Renal cortex interstitium (tissue), 15 donors: ENCODE measurements around the gene MTMR1. TPM values are rescaled to one million over a fixed set of nuclear protein-coding genes. Genes with fewer than 3 reads are reported as not detected.

ENCODE experiments used
- DNase-seq, 11 donors: peaks; one replicate each; pipeline ENCODE4 v3.0.0-alpha.2; 2013; ENCODE audit warnings: low read depth in 9 of 11, low spot score in 4 of 11; ENCODE audit errors: extremely low read depth in 1 of 11
- long read RNA-seq, 16 experiments: transcript quantifications; one replicate each; lab custom pipeline, GENCODE V29; 2026
- polyA plus RNA-seq, 3 donors: library from polyadenylated mRNA; unstranded; fragments of 120-200 nt; gene quantifications; one replicate each; pipeline ENCODE4 v1.2.1, GENCODE V29; 2013; ENCODE audit not compliant: insufficient read length in 3 of 3

The MTMR1 gene
- 10 to 100 TPM; 24.2 to 25.0 (median 24.8) TPM for polyA plus RNA-seq
- long read RNA-seq, donor 1, partial matches to known transcripts, result 0 of 1 reads
- long read RNA-seq, donor 1, other reads (novel, unspliced or antisense), result 0 of 1 reads
- long read RNA-seq, donor 2, result 0 reads
- long read RNA-seq, donor 3, partial matches to known transcripts, result 22 of 22 reads
- long read RNA-seq, donor 3, other reads (novel, unspliced or antisense), result 0 of 22 reads
- long read RNA-seq, donor 4, partial matches to known transcripts, result 0 of 1 reads
- long read RNA-seq, donor 4, other reads (novel, unspliced or antisense), result 0 of 1 reads
- long read RNA-seq, donor 5, result 0 reads
- long read RNA-seq, donor 6, result 0 reads
- long read RNA-seq, donor 7, result 0 reads
- long read RNA-seq, donor 8, partial matches to known transcripts, result 0 of 1 reads
- long read RNA-seq, donor 8, other reads (novel, unspliced or antisense), result 0 of 1 reads
- long read RNA-seq, donor 9, result 0 reads
- long read RNA-seq, donor 10, result 0 reads
- long read RNA-seq, donor 11, result 0 reads
- long read RNA-seq, donor 12, result 0 reads
- long read RNA-seq, donor 13, full-length matches to known transcripts, result 1 of 20 reads
- long read RNA-seq, donor 13, partial matches to known transcripts, result 7 of 20 reads
- long read RNA-seq, donor 13, other reads (novel, unspliced or antisense), result 12 of 20 reads
- long read RNA-seq, donor 14, partial matches to known transcripts, result 8 of 8 reads
- long read RNA-seq, donor 14, other reads (novel, unspliced or antisense), result 0 of 8 reads
- long read RNA-seq, donor 15, result 0 reads
- long read RNA-seq, donor 16, partial matches to known transcripts, result 14 of 14 reads
- long read RNA-seq, donor 16, other reads (novel, unspliced or antisense), result 0 of 14 reads

DNA sequence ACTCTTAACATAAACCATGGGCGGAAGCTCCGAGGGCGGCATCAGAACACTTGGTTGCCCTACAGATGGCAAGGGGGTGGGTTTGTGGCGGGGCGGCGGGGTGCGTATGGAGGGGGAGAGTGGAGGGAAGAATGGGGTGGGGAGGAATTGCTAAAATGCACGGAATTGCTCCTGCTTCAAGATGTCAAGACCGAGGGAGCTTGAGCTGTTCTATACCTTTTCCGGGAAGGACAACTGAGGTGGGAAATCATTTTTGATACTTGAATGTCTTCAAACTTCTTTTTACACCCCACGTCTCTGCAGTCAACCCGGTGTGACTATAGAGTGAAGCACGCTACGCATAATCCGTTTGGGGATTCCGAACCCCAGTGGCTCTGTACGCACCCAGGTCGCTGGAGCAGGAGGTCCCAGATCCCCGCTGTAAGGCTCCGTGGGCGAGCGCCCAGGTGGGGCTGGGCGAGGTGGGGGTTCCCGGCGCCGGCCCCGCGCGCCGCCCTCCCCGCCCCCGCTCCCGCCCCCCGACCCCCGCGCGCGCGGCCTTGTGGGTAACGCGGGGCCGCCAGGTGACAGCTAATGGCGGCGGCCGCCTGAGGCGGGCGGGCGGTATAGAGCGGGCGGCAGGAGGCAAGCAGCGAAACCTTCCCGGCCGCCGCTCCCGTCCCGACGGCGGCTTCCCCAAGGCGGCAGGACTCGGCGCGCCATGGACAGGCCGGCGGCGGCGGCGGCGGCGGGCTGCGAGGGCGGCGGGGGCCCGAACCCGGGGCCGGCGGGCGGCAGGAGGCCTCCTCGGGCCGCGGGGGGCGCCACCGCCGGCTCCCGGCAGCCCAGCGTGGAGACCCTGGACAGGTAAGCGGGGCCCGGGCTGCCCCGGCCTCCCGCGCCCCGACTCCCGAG, at the start of gene MTMR1:
MTMR1 (plus strand) TSS at position 566 of the 894 bp plus-strand sequence; CDS start at position 701, 135 bp downstream.
- no peak for DNase-seq

DNA sequence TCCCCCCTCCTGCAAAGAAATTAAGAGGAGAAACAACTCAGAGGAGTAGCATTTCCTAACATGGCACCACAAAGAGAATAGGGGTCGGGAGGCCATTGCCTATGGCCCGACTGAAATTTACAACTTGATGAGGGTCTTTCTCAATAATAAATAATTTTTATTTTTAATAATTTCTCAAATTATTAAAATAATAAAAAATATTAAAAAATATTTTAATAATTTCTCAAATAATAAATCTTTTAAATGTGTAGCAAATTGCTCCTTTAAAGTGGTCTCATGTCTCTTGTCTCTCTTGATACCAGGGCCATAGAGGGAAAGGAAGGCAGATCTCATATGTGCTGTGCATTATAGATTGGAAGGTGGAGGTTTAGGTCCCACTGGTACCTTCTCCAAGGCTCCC, 49.2 kb upstream of the MTMR1 start:
- DNase-seq, result no peak

DNA sequence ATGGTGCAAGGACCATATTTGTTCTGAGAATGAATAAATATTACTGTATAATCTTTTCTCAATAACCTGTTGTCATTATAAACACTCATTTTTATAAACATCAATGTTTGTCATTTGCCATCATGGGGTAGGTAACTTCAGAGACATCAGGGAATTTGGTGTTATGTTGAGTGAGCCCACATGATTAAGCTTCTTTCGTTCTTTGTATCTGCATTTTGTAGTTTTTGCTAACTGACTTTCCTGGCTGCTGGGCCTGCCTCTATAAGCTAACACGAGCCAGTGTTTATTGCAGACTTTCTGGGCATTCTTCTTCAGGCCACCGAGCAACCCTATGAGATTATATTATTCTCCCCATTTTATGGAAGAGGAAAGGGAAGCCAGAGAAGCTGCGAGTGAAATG, 48.8 kb upstream of the MTMR1 start:
- DNase-seq, result no peak

DNA sequence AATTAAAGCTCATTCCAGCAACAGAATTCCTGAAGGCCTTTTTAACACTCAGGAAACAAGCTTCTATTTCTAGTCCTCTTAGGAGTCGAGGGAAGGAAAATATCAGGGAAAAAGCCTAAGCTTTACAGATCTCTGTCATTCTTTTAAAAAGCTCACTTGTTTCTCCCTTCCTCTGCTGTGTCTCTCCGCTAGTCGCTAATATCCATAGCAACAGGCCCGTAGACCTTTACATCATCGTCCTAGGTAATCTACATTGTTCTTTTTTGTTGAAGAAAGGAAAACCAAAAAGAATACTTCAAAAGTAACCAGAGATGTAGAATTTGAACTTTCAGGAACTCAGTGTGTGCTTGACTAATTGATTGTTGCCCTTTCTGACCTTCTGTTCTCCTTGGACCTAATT, 45.9 kb upstream of the MTMR1 start:
- DNase-seq, result no peak

DNA sequence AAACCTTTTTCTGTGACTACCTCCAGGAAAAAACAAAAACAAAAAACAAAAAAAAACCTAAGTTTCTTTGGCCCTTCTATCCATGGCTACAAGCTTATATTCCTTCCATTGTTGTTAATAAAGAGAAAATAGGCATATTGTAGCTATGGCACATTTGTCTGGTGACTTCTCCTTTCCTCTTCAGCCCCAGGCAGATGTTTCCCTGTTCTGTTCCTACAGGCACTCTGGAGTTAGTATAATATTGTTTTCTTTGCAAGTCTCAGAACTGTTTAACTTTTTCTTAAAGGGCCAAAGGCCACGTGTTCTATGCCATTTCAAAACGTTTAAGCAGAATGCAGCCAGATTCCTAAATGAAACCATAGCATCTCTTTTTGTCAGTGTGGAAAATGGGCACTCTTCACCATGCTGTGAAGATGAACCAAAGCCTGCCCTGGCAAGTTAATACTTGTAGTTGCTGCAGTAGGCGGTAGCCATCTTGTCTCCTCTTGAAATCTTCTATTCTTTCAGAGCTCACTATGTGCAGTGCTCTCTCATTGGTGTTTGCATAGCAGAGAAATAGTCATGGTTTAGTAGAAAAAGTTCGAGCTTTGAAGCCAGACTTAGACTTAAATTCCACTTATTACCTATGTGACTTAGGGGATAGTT, 44.8 kb upstream of the MTMR1 start:
- DNase-seq, result no peak

DNA sequence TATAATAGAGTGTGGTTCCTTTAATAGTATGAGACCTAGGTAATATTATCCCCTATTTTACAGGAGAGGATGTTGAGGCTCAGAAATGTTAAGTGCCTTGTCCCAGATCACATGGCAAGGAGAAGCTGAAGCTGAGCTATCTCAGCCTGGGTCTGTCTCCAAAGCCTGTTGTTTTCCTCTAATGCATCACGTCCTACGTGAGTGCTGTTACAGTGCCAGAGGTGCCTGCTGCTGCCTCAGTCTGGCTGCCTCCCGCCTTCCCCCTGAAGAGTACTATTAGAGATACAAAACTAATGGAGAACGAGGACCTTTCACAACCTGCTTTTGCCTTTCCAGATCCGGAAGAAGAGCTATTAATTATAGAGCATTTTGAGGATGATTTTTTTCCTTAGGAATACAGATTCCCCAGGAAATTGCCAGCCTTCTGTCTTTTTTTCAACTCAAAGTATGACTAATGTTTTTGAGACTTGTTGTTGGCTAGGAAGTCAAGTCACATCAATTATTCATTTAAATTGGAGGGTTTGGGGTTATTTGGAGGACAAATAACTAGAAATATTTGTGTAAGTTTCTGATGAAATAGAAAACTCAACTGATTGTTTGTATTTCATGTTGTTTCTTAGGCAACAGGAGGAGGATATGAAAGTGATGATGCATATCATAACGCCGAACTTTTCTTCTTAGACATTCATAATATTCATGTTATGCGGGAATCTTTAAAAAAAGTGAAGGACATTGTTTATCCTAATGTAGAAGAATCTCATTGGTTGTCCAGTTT, 43.9 kb upstream of the MTMR1 start:
- peak in 1 of 11 donors; percentile 1 for DNase-seq

DNA sequence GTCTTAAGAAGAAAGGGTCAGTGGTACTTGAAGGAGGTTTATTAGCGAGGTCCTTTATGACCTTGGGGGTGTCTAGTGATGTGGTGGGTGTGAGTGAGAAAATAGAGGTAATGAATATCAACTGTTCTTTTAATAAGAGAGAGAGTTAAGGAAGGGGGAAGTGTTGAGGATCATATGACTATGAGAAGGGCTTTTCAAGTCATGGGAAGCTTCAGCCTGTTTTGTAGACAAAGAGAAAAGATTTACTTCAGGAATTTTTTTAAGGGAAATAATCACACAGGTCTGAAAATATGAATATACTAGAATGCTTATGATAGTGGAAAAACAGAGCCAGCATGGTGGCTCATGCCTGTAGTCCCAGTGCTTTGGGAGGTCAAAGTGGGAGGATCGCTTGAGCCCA, 41.3 kb upstream of the MTMR1 start:
- no peak for DNase-seq

DNA sequence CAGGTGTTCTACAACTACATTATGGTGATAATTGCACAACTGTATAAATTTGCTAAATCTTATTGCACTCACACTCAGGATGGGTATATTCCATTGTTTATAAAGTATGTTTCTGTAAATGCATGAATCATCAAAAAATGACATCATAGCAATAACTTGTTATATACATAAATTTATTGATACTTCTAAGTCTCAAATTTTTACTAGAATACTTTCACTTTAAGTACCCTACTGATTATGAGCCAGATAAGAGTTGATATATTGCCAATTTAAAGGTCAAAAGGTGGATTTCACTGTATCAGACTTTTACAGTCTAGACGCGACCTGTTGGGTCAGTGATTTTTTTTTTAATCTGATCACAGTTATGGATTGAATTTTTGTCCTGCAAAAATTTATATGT, 37.4 kb upstream of the MTMR1 start:
- no peak for DNase-seq

DNA sequence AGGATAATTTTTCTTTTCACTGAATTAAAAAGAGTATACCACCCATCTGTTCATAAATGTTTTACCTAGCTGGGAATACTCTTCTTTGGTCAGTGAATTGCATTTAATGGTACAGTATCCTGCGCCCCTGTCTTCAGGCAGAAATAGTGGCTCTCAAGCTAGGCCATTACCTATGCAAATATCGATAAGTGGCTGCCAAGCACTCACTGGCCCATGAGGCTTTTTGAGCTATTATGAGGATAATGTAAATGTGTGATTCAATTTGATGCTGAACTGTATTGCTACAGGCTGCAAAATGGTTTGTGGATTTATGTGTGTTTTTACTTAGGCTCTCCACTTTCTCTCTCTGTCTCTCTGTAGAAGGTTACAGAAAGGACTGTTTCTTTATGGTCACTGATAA, 30.1 kb upstream of the MTMR1 start:
- no peak for DNase-seq

DNA sequence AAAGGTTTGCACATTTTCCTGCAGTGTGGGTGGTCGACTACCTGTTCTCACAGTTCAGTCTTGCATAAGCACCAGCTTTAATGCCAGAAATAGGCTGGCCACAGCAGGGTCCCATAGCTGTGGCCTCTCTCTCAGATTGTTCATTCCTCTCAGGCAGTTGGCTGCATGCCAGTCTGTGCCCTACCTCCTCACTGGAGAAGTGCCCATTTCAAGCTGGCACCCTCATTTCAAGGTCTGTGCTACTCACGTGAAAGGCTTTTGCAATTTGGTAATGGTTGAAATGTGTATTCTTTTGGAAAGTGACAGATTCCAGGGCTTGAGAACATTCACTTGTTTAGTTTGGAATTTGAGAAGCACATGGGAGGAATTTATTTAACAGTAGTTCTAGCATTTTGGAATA, 28.9 kb upstream of the MTMR1 start:
- DNase-seq, result no peak

DNA sequence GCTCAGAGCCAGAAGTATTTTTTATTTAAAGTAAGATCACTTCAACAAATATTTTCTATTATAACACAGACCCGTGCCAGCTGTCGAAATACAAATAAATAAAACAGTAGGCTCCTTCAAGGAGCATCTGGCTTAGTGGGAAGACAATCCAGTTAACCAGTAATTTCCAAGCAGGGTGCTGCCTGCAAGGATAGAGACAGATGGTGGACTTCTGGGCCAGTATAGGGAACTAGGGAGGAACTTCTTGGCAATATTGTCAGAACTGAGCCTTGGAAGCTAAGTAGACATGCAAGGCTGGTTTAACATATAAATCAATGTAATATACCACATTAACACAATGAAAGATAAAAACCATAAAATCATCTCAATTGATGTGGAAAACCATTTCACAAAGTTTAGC, 17.0 kb upstream of the MTMR1 start:
- no peak for DNase-seq

DNA sequence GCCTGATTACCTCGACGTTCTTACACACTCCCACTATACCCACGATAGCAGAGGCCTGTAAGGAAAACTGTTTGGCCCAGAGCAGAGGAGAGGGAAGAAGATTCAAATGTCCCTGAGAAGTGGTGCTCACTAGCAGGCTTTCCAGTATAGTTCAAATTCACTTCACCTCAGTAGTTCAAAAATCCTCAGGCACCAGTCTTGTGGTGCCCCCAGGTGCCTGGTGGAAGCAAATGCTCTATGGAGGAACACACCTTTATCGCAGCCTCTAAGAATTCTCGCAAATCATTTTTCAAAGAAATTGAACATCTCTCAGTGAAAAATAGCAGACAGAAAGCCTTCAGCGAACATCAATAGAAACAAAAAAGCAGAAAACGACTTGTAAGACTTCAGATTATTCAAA, 12.2 kb upstream of the MTMR1 start:
- DNase-seq, result no peak

DNA sequence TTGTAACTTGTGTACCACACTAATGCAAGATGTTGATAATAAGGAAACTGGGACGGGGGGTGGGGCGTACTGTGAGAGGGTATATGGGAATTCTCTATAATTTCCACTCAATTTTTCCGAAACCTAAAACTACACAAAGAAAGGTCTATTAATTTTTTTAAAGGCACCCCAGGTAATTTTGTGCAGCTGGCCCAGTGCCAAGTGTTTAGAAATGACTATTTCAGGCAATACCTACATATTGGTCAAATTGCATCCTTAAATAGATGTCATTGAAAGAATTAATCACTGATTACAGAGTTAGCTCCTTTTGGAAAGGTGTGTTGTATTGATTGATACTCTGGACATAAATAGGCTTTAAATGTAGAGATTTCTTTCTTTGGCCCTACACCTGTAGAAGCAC, 10.1 kb upstream of the MTMR1 start:
- no peak for DNase-seq

DNA sequence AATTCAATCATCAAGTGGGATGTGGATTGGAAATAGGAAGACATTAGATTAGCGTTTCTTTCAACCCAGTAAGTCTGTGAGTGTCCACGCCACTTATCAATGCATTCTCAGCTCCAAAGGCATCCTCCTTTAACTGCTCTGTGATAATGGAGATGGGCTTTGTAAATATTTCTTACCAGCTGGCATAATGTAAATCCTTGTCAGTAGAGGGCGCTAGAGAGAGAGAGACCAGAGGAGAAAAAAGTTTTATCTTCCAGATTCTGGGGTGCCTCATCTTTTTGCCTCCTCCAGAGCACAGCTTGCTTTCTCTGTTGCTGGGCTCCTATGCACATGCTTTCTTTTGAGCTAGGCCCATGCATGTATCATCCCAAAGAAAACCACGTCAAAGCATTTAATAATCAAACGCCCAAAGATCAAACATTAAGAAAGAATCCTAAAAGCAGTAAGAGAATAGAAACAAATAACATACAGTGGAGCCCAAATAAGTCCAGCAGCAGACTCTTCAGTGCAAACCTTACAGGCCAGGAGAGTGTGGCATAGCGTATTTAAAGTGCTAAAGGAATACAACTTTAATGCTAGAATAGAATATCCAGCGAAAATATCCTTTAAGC, 9.6 kb upstream of the MTMR1 start:
- DNase-seq, result no peak

DNA sequence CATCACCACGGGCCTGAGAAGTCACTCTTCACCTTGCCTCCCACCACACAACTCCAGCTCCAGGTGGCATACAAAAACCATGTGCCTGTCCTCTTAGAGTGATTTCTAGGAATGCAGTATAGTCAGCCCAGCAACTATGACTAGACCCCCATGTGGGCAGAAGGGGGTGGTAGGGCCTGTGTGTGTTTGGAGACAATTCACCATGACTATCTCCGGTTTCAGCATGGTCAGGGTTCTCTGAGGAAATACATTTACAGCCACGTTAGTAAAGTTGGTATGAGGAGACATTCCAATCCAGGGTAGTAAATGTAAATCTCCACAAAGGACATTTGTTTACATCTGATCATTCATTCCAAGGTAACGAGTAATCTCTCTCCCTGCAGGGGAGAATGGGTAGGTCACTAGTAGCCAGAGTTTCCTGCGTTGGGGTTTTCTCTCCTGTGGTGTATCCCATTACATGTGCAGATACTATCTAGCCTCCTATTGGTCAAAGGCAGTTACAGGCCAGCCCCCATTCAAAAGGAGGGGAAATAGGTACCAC, 4.2 kb upstream of the MTMR1 start:
- no peak for DNase-seq

DNA sequence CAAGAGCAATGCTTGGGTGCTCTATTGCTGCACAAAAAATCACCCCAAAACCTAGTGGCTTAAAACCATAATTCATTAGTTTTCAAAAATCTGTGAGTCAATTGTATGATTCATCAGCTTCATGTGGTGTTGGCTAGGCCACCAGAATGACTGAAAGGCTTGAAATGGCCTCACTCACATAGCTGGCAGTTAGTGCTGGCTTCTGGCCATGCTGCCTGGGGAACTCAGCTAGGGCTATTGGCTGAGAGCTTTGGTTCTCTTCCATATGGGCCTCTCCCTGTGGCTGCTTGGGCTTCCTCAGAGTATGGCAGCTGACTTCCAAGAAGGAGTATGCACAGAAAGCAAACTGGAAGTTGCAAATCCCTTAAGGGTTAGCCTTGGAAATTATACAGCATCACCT, 3.1 kb upstream of the MTMR1 start:
- no peak for DNase-seq

DNA sequence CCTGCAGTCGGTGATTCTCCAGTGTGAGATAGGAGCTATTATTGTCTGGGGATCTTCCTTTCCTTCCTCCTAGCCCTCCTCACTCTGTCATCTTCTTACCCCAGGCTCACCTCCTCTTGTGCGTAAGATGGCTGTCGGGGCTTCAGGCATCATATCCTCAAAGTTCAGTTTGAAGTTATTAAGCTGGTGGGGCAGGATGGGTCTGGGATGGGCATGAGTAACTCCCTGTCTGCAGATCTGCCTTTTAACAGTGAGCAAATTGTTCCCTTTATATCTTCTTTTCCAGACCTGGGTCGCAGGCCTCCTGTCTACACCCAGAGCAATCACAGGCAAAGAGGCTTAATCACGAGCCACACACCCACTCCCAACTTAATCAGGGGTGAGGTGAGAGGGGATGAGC, 900 bp upstream of the MTMR1 start:
- no peak for DNase-seq
